HS-27A (cell line): ENCODE data around the gene CYP4F12.
"Not testable (repeated sequence)": the region's sequence is repeated elsewhere in the genome, so short reads cannot be mapped to it uniquely, and the experiment has no call there.

Source experiments
- DNase-seq: peaks from one replicate; pipeline ENCODE4 v3.0.0-alpha.2; 2012; ENCODE audit warnings: low read depth, missing footprints

CYP4F12 gene

GRCh38 chr19:15650123-15650522 is 22.8 kb upstream of the CYP4F12 start:
- not testable (repeated sequence) for DNase-seq

- no peak for DNase-seq
Measured at GRCh38 chr19:15651791-15652190, 21.1 kb upstream of the CYP4F12 start.

- no peak for DNase-seq
Measured at GRCh38 chr19:15652559-15653278, 20.2 kb upstream of the CYP4F12 start.

- no peak for DNase-seq
Measured at GRCh38 chr19:15656467-15656866, 16.4 kb upstream of the CYP4F12 start.

GRCh38 chr19:15663247-15663646 is 9.6 kb upstream of the CYP4F12 start:
- no peak for DNase-seq

GRCh38 chr19:15666186-15666585 is 6.7 kb upstream of the CYP4F12 start:
- DNase-seq: no peak

- DNase-seq: no peak
Measured at GRCh38 chr19:15666883-15667282, 6.0 kb upstream of the CYP4F12 start.

- DNase-seq: no peak
Measured at GRCh38 chr19:15669440-15669839, 3.4 kb upstream of the CYP4F12 start.

- no peak for DNase-seq
Measured at GRCh38 chr19:15669891-15670290, 3.0 kb upstream of the CYP4F12 start.

- no peak for DNase-seq
Measured at GRCh38 chr19:15671237-15671821, 1.6 kb upstream of the CYP4F12 start.

- DNase-seq: no peak
Measured at GRCh38 chr19:15671891-15672579, 852 bp upstream of the CYP4F12 start.

- DNase-seq: no peak
Measured at GRCh38 chr19:15673176-15673654, 328 bp downstream of the CYP4F12 start.

- no peak for DNase-seq
Measured at GRCh38 chr19:15675560-15675959, 2.7 kb downstream of the CYP4F12 start.

GRCh38 chr19:15679089-15679488 is 6.2 kb downstream of the CYP4F12 start:
- no peak for DNase-seq

- DNase-seq: not testable (repeated sequence)
Measured at GRCh38 chr19:15679865-15680264, 7.0 kb downstream of the CYP4F12 start.

GRCh38 chr19:15680478-15681322 is 7.8 kb downstream of the CYP4F12 start:
- DNase-seq: no peak

- DNase-seq: no peak
Measured at GRCh38 chr19:15683411-15683810, 10.5 kb downstream of the CYP4F12 start.

- DNase-seq: no peak
Measured at GRCh38 chr19:15684828-15685227, 11.9 kb downstream of the CYP4F12 start.

GRCh38 chr19:15696654-15697194 is 23.8 kb downstream of the CYP4F12 start:
- no peak for DNase-seq

- DNase-seq: no peak
Measured at GRCh38 chr19:15701757-15702533, 29.1 kb downstream of the CYP4F12 start.

- no peak for DNase-seq
Measured at GRCh38 chr19:15702534-15702930, 29.6 kb downstream of the CYP4F12 start.
